Measurements from ENCODE around the gene RHAG. TPM values are rescaled to one million over a fixed set of nuclear protein-coding genes. Genes with fewer than 3 reads are reported as not detected.

RHAG gene
- total and polyA plus RNA-seq, 2 of the 8 experiments (the other 6 are each of a cell fraction or from before 2014, with no cell fraction given): not detected

DNA sequence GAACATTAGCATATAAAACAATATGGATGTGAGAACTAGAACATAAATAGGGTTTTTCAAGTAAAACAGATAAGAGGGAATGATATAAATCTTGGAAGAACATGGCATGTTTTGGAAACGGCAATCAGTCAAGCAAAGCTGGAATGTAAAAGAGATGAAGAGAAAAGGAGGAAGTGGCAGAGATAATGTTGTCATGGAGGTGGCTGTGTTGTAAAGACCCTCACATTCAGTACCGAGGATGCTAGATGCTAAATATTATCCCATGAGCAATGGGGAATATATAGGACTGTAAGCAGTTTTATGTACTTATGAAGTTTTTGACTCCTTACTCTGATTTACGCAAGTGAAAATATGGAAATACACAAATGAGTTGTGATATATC lies 702 bp upstream of the RHAG start:
- H3K23me2 ChIP-seq (ENCODE audit: low read depth, low read length): no peaks in the 10 kb centered on the region
- ChIA-PET POLR2A (ENCODE audit: partially characterized antibody) (interaction anchor here (0.7 kb wide), 1 partner anchor 197 kb away, joined by 4 read pairs; no protein-coding TSS in a partner anchor), CTCF (ENCODE audit: partially characterized antibody) (interaction anchor here (1.5 kb wide), 1 partner anchor 30 kb away, joined by 4 read pairs; no protein-coding TSS in a partner anchor)
- no peak overlapping the region for H2BK15ac ChIP-seq (ENCODE audit: low read length)
- H3K23ac ChIP-seq (ENCODE audit: insufficient read length): no peak overlapping the region
- no peak overlapping the region for H3K18ac ChIP-seq (ENCODE audit: extremely low read depth, low read length)
- H3K56ac ChIP-seq (replicated peaks; ENCODE audit: insufficient read length, low read depth, low read length): no peak overlapping the region
- H3K4me3 ChIP-seq (ENCODE audit: extremely low read depth in 1 of 4, insufficient read depth in 2 of 4, low read depth in 3 of 4, low read length in 4 of 4): no peak overlapping the region
- no peak overlapping the region for H3K4me2 ChIP-seq (ENCODE audit: insufficient read depth in 1 of 2, low read depth in 2 of 2, low read length in 2 of 2)
- H2BK12ac ChIP-seq (ENCODE audit: low read depth, low read length): no peak overlapping the region
- H3K9ac ChIP-seq (replicated peaks in 1 of 4; ENCODE audit: extremely low read depth in 1 of 4, low read depth in 3 of 4, low read length in 3 of 4): no peak overlapping the region
- H4K8ac ChIP-seq (ENCODE audit: extremely low read depth, insufficient read depth, low read length): no peak overlapping the region
- no peak overlapping the region for H3K4ac ChIP-seq (replicated peaks; ENCODE audit: insufficient read length, low read depth, low read length)
- no peaks in the 10 kb centered on the region for H3K9me3 ChIP-seq (ENCODE audit: insufficient read depth in 2 of 2, low read depth in 1 of 2, low read length in 1 of 2)
- no peaks in the 10 kb centered on the region for H3K79me2 ChIP-seq (ENCODE audit: control insufficient read depth in 1 of 2, insufficient read depth in 2 of 2, low read length in 2 of 2)
- no peaks in the 10 kb centered on the region for H3K27me3 ChIP-seq (replicated peaks in 1 of 4; ENCODE audit: control insufficient read depth in 3 of 4, extremely low read depth in 1 of 4, insufficient read depth in 3 of 4, low read length in 3 of 4)
- FAIRE-seq (no peak), DNase-seq (ENCODE audit: low read depth in 1 of 2, low spot score in 2 of 2) (no peak)
- no peak overlapping the region for H3K27ac ChIP-seq (ENCODE audit: low read depth, low read length)
- no peaks in the 10 kb centered on the region for H4K20me1 ChIP-seq (replicated peaks in 1 of 2; ENCODE audit: control insufficient read depth in 1 of 2, insufficient read depth in 2 of 2, low read length in 2 of 2)
- 87% methylated on average over 3 of the region's 3 CpGs; no CpG with 5 or more reads in 1 of the 2 experiments for WGBS, 2 experiments (ENCODE audit: extremely low coverage in 1 of 2, insufficient coverage in 1 of 2, insufficient read length in 1 of 2, insufficient replicate concordance in 2 of 2, low coverage in 1 of 2, low lambda C conversion rate in 2 of 2, missing lambda C conversion rate in 1 of 2)
- H4K5ac ChIP-seq (ENCODE audit: insufficient read length, low read depth, low read length): no peak overlapping the region
- H2BK5ac ChIP-seq (ENCODE audit: low read depth, low read length): no peak overlapping the region
- H2BK120ac ChIP-seq (replicated peaks; ENCODE audit: low read depth, low read length): no peak overlapping the region
- no peaks in the 10 kb centered on the region for H3K4me1 ChIP-seq (replicated peaks in 1 of 4; ENCODE audit: control insufficient read depth in 3 of 4, insufficient read depth in 4 of 4, low read length in 3 of 4)
- H2BK20ac ChIP-seq (ENCODE audit: low read length): no peak overlapping the region
- H3K36me3 ChIP-seq (ENCODE audit: control insufficient read depth in 2 of 4, insufficient read depth in 4 of 4, low read length in 3 of 4): no peaks in the 10 kb centered on the region
- no peak overlapping the region for H2AFZ ChIP-seq (ENCODE audit: low read length)
- no peak overlapping the region for H3K14ac ChIP-seq (ENCODE audit: insufficient read length)
- no peak overlapping the region for H2AK5ac ChIP-seq (ENCODE audit: low read depth, low read length)
- H4K91ac ChIP-seq (replicated peaks; ENCODE audit: insufficient read length, low read length): no peak overlapping the region
- no peaks in the 10 kb centered on the region for H3K79me1 ChIP-seq (ENCODE audit: low read depth, low read length)
- TF ChIP-seq KDM5A (IDR thresholded peaks at IDR 0.05; ENCODE audit: low read length): no peak
- no peak for TF ChIP-seq MAFK (IDR thresholded peaks at IDR 0.05; ENCODE audit: low read depth, low read length)
- TF ChIP-seq RXRA (IDR thresholded peaks at IDR 0.05; ENCODE audit: insufficient read depth, low read depth, low read length): no peak
- TF ChIP-seq ATF2 (IDR thresholded peaks at IDR 0.05; ENCODE audit: low read length): no peak
- no peak for TF ChIP-seq CBX8 (IDR thresholded peaks at IDR 0.05; ENCODE audit: borderline replicate concordance, low read depth, low read length)
- TF ChIP-seq BACH1 (IDR thresholded peaks at IDR 0.05; ENCODE audit: low read length): no peak
- no peak for TF ChIP-seq POLR2A (IDR thresholded peaks at IDR 0.05; ENCODE audit: control extremely low read depth in 1 of 2, low read depth in 2 of 2, low read length in 2 of 2)
- TF ChIP-seq JUND (IDR thresholded peaks at IDR 0.05; ENCODE audit: low read length): no peak
- no peak for TF ChIP-seq POU5F1 (IDR thresholded peaks at IDR 0.05; ENCODE audit: low read depth, low read length)
- no peak for TF ChIP-seq MAX (IDR thresholded peaks at IDR 0.05)
- no peak for TF ChIP-seq CTBP2 (IDR thresholded peaks at IDR 0.05; ENCODE audit: borderline replicate concordance, insufficient read depth, insufficient read length, low read length)
- TF ChIP-seq KDM4A (IDR thresholded peaks at IDR 0.05; ENCODE audit: low read depth, low read length, severe bottlenecking): no peak
- TF ChIP-seq EP300 (IDR thresholded peaks at IDR 0.05; ENCODE audit: borderline replicate concordance in 1 of 2, low read depth in 2 of 2, low read length in 2 of 2): no peak
